Effector memory CD4-positive, alpha-beta T cell (primary cell): ENCODE results near the gene MS4A4E.

Experiments
- DNase-seq, 3 donors: peaks; one replicate each; pipeline ENCODE4 v3.0.0-alpha.2; 2020
- H3K27ac ChIP-seq: 2 replicates; pipeline ENCODE4 v1.7.0; 2013; ENCODE audit warnings: mild to moderate bottlenecking, low read length, moderate library complexity; ENCODE audit not compliant: insufficient read depth, poor library complexity, severe bottlenecking
- H3K27me3 ChIP-seq: replicated peaks from 2 replicates; pipeline ENCODE4 v1.7.0; 2013; ENCODE audit warnings: mild to moderate bottlenecking, low read length; ENCODE audit not compliant: insufficient read depth, control insufficient read depth, poor library complexity, severe bottlenecking
- H3K36me3 ChIP-seq: 2 replicates; pipeline ENCODE4 v1.7.0; 2013; ENCODE audit warnings: mild to moderate bottlenecking, low read length, moderate library complexity; ENCODE audit not compliant: control insufficient read depth, insufficient read depth
- H3K4me1 ChIP-seq: 2 replicates; pipeline ENCODE4 v1.7.0; 2013; ENCODE audit warnings: low read length, mild to moderate bottlenecking; ENCODE audit not compliant: control insufficient read depth, insufficient read depth, poor library complexity, severe bottlenecking
- H3K4me3 ChIP-seq: 2 replicates; pipeline ENCODE4 v1.7.0; 2013; ENCODE audit warnings: low read length, low read depth, mild to moderate bottlenecking; ENCODE audit not compliant: insufficient read depth, poor library complexity, severe bottlenecking
- H3K9me3 ChIP-seq: 2 replicates; pipeline ENCODE4 v1.7.0; 2013; ENCODE audit warnings: mild to moderate bottlenecking, low read length, moderate library complexity; ENCODE audit not compliant: control insufficient read depth

MS4A4E gene

GRCh38 chr11:60183591-60184205 is 59.2 kb downstream of the MS4A4E start:
- Histone ChIP-seq H3K4me1 (no peaks in the 10 kb centered on the region), H3K27ac (no peak overlapping the region), H3K36me3 (no peaks in the 10 kb centered on the region), H3K27me3 (no peaks in the 10 kb centered on the region), H3K9me3 (no peaks in the 10 kb centered on the region), H3K4me3 (no peak overlapping the region)
- DNase-seq, result no peak

GRCh38 chr11:60182541-60183330 is 60.2 kb downstream of the MS4A4E start, which contains the start of gene MS4A6A:
MS4A6A (minus strand) TSS chr11:60183083; CDS start chr11:60181727, 1,356 bp downstream.
- H3K27me3 ChIP-seq, result no peaks in the 10 kb centered on the region
- no peak within 1 kb of the TSS for H3K4me3 ChIP-seq
- H3K9me3 ChIP-seq, result no peaks in the 10 kb centered on the region
- DNase-seq, result no peak
- H3K27ac ChIP-seq, result no peak within 1 kb of the TSS
- no peaks in the 10 kb centered on the region for H3K4me1 ChIP-seq
- no peaks in the 10 kb centered on the region for H3K36me3 ChIP-seq

- Histone ChIP-seq H3K9me3 (no peaks in the 10 kb centered on the region), H3K36me3 (no peaks in the 10 kb centered on the region), H3K4me1 (no peaks in the 10 kb centered on the region), H3K27me3 (no peaks in the 10 kb centered on the region), H3K4me3 (no peak overlapping the region), H3K27ac (no peak overlapping the region)
- DNase-seq, result no peak
Measured at GRCh38 chr11:60175860-60176275, 67.1 kb downstream of the MS4A4E start.

GRCh38 chr11:60172011-60172410 is 70.9 kb downstream of the MS4A4E start:
- Histone ChIP-seq H3K9me3 (no peaks in the 10 kb centered on the region), H3K27ac (no peak overlapping the region), H3K4me1 (no peaks in the 10 kb centered on the region), H3K36me3 (no peaks in the 10 kb centered on the region), H3K27me3 (no peaks in the 10 kb centered on the region), H3K4me3 (no peak overlapping the region)
- no peak for DNase-seq

- Histone ChIP-seq H3K4me3 (no peak overlapping the region), H3K4me1 (no peaks in the 10 kb centered on the region), H3K27ac (no peak overlapping the region), H3K27me3 (no peaks in the 10 kb centered on the region), H3K9me3 (no peaks in the 10 kb centered on the region), H3K36me3 (no peaks in the 10 kb centered on the region)
- DNase-seq, result no peak
Measured at GRCh38 chr11:60170566-60170965, 72.4 kb downstream of the MS4A4E start.

GRCh38 chr11:60169264-60169915 is 73.5 kb downstream of the MS4A4E start:
- H3K4me1 ChIP-seq, result no peaks in the 10 kb centered on the region
- no peaks in the 10 kb centered on the region for H3K9me3 ChIP-seq
- DNase-seq, result no peak
- no peaks in the 10 kb centered on the region for H3K36me3 ChIP-seq
- H3K27me3 ChIP-seq, result no peaks in the 10 kb centered on the region
- no peak overlapping the region for H3K27ac ChIP-seq
- no peak overlapping the region for H3K4me3 ChIP-seq

- H3K27ac ChIP-seq, result no peak overlapping the region
- no peak for DNase-seq
- no peak overlapping the region for H3K4me3 ChIP-seq
Measured at GRCh38 chr11:60168306-60168705, 74.6 kb downstream of the MS4A4E start.

GRCh38 chr11:60165951-60166350 is 77.0 kb downstream of the MS4A4E start:
- Histone ChIP-seq H3K27me3 (no peaks in the 10 kb centered on the region), H3K4me3 (no peak overlapping the region), H3K9me3 (no peaks in the 10 kb centered on the region), H3K4me1 (no peaks in the 10 kb centered on the region), H3K27ac (no peak overlapping the region), H3K36me3 (no peaks in the 10 kb centered on the region)
- DNase-seq, result no peak

More at GRCh38 chr11:60168306-60168705, 74.6 kb downstream of the MS4A4E start:
- H3K36me3 ChIP-seq, result no peaks in the 10 kb centered on the region
- H3K27me3 ChIP-seq, result no peaks in the 10 kb centered on the region
- no peaks in the 10 kb centered on the region for H3K9me3 ChIP-seq
- no peaks in the 10 kb centered on the region for H3K4me1 ChIP-seq

GRCh38 chr11:60165538-60165937 is 77.4 kb downstream of the MS4A4E start:
- Histone ChIP-seq H3K4me1 (no peaks in the 10 kb centered on the region), H3K9me3 (no peaks in the 10 kb centered on the region), H3K4me3 (no peak overlapping the region), H3K27me3 (no peaks in the 10 kb centered on the region), H3K36me3 (no peaks in the 10 kb centered on the region), H3K27ac (no peak overlapping the region)
- no peak for DNase-seq

- Histone ChIP-seq H3K9me3 (no peaks in the 10 kb centered on the region), H3K36me3 (no peaks in the 10 kb centered on the region), H3K4me1 (no peaks in the 10 kb centered on the region), H3K4me3 (no peak overlapping the region), H3K27ac (no peak overlapping the region), H3K27me3 (no peaks in the 10 kb centered on the region)
- DNase-seq, result no peak
Measured at GRCh38 chr11:60164550-60165075, 78.3 kb downstream of the MS4A4E start.
